ENCODE results near the gene RUVBL2.

GRCh38 chr19:49061000-49061399 lies 67.3 kb downstream of the RUVBL2 start:
- TF ChIP-seq CTCF (conservative IDR thresholded peaks at IDR 0.05) = no peak
- TF ChIP-seq ZFX (IDR thresholded peaks at IDR 0.05) = no peak

Data from C4-2B (cell line).